HEK293 (cell line): ENCODE results near the gene THPO.

Source experiments
- ZNF624 ChIP-seq: fragments of 450-650 bp; formaldehyde crosslinking; IDR thresholded peaks from 2 replicates; pipeline ENCODE4 v1.5.1; 2017; ENCODE audit warnings: missing biosample characterization, missing genetic modification characterization
- ZNF768 ChIP-seq: fragments of 450-650 bp; formaldehyde crosslinking; IDR thresholded peaks from 2 replicates; pipeline ENCODE4 v1.5.1; 2018; ENCODE audit warnings: missing biosample characterization, mild to moderate bottlenecking, missing genetic modification characterization

GRCh38 chr3:184327171-184327570, 50.8 kb downstream of the THPO start:
- no peak for TF ChIP-seq ZNF624 (tag by site-specific recombination)
- no peak for TF ChIP-seq ZNF768 (tag by site-specific recombination)
